Measurements from ENCODE around the gene HERPUD1.
"Not testable (repeated sequence)": the region's sequence is repeated elsewhere in the genome, so short reads cannot be mapped to it uniquely, and the experiment has no call there.

Gene HERPUD1

DNA sequence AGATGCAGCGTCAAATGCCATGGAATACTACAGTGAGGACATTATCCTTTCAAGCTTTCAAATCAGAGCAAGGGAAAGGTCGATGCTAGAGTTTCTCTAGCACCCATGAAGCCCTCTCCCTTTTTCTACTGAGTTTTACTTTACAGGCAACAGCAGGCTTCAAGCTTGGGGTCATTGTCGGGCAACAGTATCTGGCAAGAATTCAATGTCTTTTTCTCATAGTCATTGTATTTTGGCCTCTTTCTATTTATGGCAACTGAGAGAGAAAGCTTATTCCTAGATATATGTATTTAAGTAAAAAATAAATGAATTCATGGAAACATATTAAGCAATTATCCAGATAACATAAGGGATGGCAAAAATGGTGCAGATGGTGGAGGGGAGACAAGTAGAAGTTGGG is 29.4 kb downstream of the HERPUD1 start:
- DNase-seq (no peak), ATAC-seq (no peak)

GRCh38 chr16:56961851-56962281 is 29.9 kb downstream of the HERPUD1 start, which contains the start of gene CETP:
Gene CETP (plus strand): TSS chr16:56961950. CDS start chr16:56961980, 30 bp downstream.
- no peak for ATAC-seq

DNA sequence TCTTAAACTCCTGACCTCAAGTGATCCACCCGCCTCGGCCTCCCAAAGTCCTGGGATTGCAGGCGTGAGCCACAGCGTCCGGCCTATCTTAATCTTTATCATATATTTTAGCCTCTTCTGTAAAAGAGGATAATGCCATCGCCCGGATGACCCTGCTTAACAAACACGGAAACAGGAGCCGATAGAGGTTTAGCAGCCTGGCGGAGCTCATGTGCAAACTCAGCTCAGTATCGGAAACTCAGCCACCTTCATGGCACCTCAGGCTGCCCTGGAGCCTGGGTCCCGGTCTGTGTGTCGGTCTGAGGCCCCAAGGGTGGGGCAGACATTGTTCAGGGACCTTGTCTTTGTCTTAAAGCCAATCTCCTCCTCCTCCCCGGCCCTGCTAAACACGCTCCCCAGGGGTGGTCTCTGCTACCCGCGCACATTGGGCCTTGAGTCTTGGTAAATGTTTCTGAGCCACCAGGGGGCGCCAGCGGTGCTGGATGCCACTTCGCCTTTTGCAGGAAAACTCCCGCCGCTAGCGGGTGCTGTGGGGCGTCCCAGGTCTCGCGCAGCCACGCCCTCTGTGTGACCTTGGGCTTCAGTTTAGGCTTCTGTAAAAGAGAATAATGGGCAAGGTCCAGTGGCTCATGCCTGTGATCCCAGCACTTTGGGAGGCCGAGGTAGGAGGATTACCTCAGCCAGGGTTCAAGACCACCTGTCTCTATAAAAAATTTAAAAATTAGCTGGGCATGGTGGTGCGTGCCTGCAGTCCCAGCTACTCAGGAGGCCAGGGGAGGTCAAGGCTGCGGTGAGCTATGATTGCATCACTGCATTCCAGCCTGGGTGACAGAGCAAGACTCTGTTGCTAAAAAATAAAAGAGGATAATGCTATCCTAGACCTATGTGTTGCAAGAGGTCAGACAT is 32.6 kb downstream of the HERPUD1 start:
- DNase-seq (peak; percentile 99), ATAC-seq (peak; percentile 91)

More at GRCh38 chr16:56961851-56962281, 29.9 kb downstream of the HERPUD1 start, which contains the start of gene CETP:
- DNase-seq = no peak

DNA sequence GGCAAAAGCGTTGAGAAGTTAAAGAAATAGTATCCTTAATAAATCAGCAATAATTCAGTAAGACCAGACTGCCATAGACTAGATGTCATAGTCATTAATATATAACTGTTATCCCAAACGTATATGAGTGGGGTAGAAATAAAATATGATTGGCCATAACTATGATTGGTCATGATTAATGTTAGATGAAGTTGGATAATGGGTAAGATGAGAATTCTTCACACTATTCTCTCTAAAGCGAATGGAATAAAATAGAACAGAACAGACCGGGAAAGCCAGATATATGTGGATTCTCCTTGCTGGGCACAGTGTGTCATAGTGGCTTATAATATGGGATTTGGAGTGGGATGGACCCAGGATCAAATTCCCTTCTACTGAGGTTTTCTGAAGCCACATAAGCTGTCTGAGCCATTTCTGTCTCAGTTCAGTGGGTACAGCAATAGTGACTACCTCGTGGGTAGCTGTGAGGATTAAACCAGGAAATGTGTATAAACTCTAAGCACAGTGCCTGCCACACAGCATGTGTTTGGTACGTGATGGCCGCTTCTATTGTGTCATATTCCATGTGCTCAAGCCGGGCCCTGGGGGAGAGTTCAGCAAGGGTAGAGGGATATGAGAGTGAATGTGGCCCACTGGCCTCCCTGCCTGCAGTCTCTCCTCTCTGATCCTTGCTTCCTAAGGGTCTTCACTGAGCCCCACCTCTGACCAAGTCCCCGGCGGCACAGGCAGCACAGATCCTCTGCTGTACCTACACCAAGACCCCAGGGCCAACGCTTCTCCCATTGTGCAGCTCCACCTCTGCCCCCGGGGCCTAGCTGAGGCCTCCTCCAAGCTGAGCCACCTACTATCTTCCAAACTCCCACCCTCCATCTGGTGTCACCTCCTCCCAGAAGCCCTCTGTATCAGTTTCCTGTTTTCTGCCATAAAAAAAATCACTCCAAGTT is 33.5 kb downstream of the HERPUD1 start:
- ATAC-seq = no peak
- no peak for DNase-seq

DNA sequence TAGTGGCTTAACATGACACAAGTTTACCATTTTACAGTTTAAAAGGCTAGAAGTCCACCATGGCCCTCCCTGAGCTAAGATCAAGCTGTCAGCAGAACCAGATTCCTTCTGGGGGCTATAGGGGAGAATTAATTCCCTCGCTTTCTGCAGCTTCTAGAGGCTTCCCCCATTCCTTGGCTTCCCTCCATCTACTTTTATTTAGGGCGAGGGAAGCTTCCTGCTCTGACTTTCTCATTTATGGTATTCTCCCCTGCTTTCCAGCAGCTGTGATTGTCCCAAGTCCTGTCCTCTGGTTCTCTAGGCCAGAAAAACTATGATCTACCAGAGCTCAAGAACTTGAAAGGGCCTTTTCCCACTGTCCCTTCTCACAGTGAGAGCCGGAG is 34.1 kb downstream of the HERPUD1 start:
- DNase-seq = no peak
- no peak for ATAC-seq

GRCh38 chr16:56967733-56968132 is 35.8 kb downstream of the HERPUD1 start:
- ATAC-seq (no peak), DNase-seq (no peak)

GRCh38 chr16:56969769-56970168 is 37.8 kb downstream of the HERPUD1 start:
- no peak for DNase-seq

DNA sequence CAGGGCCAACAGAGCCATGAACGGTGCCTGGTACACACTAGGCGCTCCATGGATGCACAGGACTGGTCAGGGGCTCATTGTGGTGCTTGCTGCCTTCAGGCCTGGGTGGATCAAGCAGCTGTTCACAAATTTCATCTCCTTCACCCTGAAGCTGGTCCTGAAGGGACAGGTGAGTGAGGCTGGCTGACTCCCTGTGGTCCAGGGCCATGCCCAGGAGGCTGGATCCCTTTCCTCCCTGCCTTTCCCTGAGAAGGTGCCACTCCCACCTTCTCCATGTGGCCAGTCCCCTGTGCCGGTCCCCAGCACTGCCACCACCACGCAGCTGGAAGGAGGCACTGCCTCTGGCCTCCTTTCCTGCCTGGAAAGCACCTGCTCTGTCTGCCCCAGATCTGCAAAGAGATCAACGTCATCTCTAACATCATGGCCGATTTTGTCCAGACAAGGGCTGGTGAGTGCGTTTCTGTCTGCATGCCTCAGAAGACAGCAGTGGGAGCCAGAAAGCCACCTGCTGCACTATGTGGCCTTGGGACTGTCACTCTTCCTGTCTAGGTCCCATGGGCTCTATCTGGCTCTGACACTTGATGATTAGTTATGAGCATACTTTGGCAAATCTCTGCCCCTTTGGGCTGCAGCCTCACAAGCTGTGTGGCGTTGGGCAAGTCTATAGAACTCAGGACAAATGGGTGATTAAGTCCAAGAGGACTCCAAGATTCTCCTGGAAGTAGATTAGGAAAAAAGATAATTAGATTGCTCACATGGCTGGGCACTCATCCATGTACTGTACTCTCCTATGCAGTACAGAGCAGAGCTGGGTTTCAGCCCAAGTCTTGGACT is 39.2 kb downstream of the HERPUD1 start:
- ATAC-seq (peak; percentile 44), DNase-seq (no peak)

More at GRCh38 chr16:56969769-56970168, 37.8 kb downstream of the HERPUD1 start:
- ATAC-seq = no peak

- no peak for DNase-seq
These were observed 39.8 kb downstream of the HERPUD1 start for GRCh38 chr16:56971768-56972043.

GRCh38 chr16:56972403-56973293 is 40.7 kb downstream of the HERPUD1 start:
- DNase-seq (no peak), ATAC-seq (no peak)

More at GRCh38 chr16:56971768-56972043, 39.8 kb downstream of the HERPUD1 start:
- ATAC-seq = no peak

- ATAC-seq = no peak
- DNase-seq = no peak
These were observed 41.4 kb downstream of the HERPUD1 start for GRCh38 chr16:56973294-56973689.

- DNase-seq, ATAC-seq: not testable (repeated sequence)
These were observed 42.0 kb downstream of the HERPUD1 start for GRCh38 chr16:56973899-56974298.

GRCh38 chr16:56974549-56975300 is 42.8 kb downstream of the HERPUD1 start:
- DNase-seq (no peak), ATAC-seq (peak; percentile 11)

GRCh38 chr16:56975714-56976113 is 43.8 kb downstream of the HERPUD1 start:
- ATAC-seq = no peak
- DNase-seq = no peak

- ATAC-seq = no peak
- no peak for DNase-seq
These were observed 45.3 kb downstream of the HERPUD1 start for GRCh38 chr16:56977216-56977615.

- ATAC-seq (no peak), DNase-seq (no peak)
These were observed 46.0 kb downstream of the HERPUD1 start for GRCh38 chr16:56977823-56978430.

DNA sequence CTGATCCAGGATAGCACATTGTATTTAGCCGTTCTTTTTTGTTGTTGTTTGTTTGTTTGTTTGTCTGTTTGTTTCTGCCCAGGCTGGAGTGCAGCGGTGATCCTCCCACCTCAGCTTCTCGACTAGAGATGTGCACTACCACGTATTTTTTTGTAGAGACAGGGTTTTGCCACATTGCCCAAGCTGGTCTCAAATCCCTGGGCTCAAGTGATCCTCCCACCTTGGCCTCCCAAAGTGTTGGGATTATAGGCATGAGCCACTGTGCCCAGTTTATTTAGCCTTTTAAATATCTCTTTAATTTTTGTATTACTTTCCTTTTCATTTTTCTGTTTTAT is 48.2 kb downstream of the HERPUD1 start:
- no peak for ATAC-seq
- no peak for DNase-seq

DNA sequence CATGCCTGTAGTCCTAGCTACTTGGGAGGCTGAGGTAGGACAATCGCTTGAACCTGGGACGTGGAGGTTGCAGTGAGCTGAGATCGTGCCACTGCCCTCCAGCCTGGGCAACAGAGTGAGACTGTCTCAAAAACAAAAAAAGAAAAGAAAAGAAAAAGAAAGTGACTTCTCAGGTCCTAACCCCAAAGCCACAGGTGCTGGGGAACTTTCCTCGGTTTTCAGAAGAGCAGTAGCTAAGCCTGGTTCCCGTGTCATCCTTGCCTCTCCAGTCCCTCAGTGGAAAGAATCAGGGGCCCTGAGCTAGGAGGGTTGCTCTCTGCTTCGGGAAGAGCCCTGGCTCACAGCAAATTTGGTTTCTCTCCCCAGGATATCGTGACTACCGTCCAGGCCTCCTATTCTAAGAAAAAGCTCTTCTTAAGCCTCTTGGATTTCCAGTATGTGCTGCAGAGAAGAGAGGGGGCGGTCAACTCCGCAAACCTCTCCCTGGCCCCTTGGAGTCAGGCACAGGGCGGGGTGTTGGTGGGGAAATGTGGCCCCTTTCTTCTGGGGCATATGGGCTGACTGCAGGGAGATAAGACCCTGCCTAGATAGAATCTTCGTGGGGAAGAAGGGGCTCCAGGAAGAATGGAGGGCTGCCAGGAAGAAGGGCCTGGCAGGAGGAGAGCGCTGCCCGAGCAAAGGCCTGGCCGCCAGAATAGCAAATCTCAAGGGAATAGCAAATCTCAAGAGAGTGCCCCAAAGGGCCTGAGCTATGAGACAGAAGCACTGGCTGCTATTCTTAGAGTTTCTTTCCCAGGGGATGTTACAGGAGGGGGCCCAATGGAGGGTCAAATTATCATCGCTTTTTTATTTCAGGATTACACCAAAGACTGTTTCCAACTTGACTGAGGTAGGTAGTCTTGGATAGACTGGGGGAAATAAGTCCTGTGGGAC is 49.1 kb downstream of the HERPUD1 start:
- no peak for ATAC-seq
- no peak for DNase-seq
